Esophagus mucosa (tissue), 1 donor: ENCODE results near the gene FAM117A. TPM values are rescaled to one million over a fixed set of nuclear protein-coding genes. Genes with fewer than 3 reads are reported as not detected.
"Not testable (repeated sequence)": the region's sequence is repeated elsewhere in the genome, so short reads cannot be mapped to it uniquely, and the experiment has no call there.

Experiments used
- ATAC-seq: fragments of 200-7000 bp; cut with Tn5 transposase; one replicate; pipeline ENCODE4 v1.9.1; 2020
- total RNA-seq: library from RNA; stranded (reverse); gene quantifications from one replicate; pipeline ENCODE4 v1.2.4, GENCODE V29; 2023
- donor health status: DM: yes; HTN: yes; CAD: no.

The FAM117A gene
- total RNA-seq, 1 donor from 2014 or later, result 3.9 TPM

DNA sequence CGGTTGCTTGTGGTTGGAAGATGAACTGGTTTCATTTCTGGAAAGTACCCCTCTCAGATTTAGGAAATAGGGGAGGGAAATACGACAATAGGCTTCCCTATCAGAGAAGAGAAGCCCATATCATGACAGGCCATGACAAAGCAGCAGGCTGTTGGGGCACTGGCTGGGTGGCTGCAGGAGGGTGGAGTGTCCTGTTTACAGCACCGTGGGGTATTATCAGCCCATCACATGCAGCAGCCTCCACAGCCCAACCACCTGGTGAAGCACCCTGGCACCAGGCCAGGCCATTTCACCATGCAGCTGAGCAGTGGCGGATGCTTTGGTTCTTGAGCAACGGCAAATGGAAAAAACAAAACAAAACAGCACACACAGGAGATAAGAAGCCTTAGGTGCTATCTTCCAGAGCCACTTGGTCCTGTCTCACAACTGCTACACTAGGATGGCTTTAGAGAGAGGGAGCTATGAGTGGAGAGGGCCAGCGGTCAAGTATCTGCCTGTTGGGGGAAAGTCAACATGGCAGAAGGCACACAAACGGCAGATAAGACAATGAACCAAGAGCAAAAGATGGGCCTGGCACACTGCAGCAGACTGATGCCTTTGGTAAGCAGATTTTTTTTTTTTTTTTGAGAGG lies 24.2 kb downstream of the FAM117A start:
- peak; percentile 78 for ATAC-seq

DNA sequence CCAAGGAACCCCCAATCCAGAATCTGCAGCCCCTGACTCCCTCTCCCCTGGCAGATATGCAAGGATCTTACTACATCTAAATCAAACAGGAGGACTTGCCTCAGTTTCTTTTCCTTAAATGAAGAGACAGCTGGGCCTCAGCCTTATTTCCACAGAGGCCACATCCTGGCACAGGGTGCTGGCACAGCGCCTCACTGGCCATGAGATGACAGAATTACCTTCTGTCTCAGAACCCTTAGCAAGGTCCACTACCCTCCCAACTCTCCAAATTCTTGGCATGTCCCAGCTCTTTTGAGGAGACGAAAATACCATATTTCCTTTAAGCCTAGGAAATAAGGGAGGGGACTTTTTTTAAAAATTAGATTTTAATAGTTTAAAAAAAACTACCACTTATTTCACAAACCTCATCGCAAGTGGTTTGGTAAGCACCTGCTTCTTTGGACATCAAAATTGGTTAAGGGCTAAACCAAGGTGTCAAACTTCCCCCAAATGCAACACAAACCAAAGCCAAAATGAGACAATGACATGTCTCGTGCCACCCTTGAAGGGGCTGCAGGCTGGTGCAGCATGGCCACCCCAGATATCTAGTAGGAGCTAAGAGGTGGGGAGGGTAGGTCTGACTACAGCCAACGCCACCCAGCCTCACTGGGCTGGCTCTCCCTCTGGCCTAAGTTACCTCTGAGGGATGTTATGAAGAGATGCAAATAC lies 25.3 kb downstream of the FAM117A start:
- no peak for ATAC-seq

GRCh38 chr17:49734515-49735490 lies 29.1 kb downstream of the FAM117A start:
- ATAC-seq, result no peak

GRCh38 chr17:49731435-49731831 lies 32.5 kb downstream of the FAM117A start:
- no peak for ATAC-seq

DNA sequence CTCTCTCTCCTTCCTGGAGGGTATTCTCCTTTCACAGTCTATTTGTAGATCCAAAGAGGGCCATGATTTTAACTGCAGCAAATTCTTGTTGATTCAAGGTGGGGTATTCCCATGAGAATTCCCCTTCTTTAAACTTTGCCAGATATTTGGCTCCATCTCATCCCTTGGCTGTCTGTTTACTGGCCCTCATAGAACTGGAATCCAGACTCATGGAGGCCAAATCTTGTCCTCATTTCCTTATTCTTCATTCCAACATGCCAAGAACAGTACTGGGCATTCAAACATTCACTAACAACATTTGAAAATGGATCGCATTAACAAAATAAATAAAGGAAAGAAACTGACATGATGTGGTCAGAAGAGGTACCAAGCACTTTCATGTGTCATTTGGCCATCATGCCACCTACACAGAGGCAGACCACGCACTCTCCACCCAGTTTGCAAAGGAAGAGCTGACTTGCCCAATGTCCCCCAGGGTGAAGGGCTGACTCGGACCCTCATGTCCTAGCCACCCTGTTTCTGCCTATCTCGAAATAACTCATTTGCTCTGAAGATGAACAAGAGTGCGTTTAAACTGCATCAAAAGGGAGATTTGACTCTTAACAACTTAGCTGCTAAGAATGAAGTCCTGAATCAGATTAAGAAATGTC lies 33.0 kb downstream of the FAM117A start:
- no peak for ATAC-seq

GRCh38 chr17:49730078-49730784 lies 33.7 kb downstream of the FAM117A start:
- ATAC-seq, result peak; percentile 17

- ATAC-seq, result no peak
Observed at GRCh38 chr17:49729069-49729468, 34.9 kb downstream of the FAM117A start.

DNA sequence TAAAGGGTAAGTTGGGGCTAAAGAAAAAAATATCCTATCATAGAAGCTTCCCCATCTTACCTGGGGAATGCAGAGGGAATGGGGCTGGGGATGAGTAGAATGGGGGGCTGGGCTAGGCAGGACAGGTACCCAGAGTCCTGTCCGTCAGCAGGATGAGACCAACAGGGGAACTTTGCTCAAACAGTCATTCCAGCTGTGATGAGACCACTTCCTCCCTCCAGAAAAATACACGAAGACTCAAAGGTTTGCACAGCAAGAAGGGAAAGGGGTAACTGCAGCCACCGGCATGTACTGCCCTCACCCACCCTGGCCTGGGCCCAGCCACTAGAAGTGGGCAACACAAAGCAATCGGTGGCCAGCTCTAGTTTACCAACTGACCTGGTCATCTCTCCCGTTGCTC lies 35.5 kb downstream of the FAM117A start:
- no peak for ATAC-seq

DNA sequence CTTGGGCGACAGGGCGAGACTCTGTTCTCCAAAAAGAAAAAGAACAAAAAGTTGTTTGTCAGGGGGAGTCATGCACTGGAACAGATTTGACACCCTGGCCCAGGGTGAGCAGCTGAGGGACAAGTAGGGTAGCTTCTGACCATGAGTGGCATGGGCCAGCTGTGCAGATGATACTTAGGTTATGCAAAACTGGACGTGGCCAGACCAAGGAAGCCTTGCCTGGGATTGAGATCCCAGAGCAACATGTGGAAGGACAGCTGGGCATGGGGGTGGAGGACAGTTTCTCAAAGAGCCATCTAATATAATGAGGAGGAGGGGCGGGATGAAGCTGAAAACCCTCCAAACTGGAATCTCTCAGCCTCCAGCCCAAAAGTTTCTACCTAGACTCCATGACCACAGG lies 36.6 kb downstream of the FAM117A start:
- no peak for ATAC-seq

- no peak for ATAC-seq
Observed at GRCh38 chr17:49725452-49726130, 38.3 kb downstream of the FAM117A start.

GRCh38 chr17:49724552-49724951 lies 39.4 kb downstream of the FAM117A start:
- not testable (repeated sequence) for ATAC-seq

GRCh38 chr17:49723423-49723822 lies 40.5 kb downstream of the FAM117A start:
- no peak for ATAC-seq

- ATAC-seq, result no peak
Observed at GRCh38 chr17:49722066-49722465, 41.9 kb downstream of the FAM117A start.

DNA sequence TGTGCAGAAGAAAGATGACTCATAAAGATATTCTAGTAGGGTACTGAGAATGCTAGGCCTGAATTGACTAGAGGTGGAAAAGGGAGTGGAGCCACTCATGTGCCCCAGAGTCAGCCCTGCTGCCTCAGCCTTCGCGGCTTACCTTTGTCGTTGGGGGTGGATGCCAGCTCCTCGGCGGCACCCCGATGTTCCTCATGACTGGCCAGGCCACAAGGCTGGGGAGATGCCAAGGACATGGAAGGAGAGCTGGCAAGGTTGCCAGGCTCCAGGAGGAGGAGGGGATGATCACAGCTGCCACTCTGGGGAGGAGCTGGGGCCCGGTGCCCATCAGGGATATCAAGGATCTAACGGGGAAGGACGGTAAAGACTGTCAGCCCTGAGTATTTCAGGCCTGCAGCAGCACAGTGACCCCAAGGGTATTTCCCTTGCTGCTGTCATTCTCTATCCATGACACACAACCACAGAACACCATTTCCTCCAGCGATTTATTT lies 46.5 kb downstream of the FAM117A start:
- ATAC-seq, result no peak

GRCh38 chr17:49716668-49717364 lies 47.1 kb downstream of the FAM117A start:
- no peak for ATAC-seq

DNA sequence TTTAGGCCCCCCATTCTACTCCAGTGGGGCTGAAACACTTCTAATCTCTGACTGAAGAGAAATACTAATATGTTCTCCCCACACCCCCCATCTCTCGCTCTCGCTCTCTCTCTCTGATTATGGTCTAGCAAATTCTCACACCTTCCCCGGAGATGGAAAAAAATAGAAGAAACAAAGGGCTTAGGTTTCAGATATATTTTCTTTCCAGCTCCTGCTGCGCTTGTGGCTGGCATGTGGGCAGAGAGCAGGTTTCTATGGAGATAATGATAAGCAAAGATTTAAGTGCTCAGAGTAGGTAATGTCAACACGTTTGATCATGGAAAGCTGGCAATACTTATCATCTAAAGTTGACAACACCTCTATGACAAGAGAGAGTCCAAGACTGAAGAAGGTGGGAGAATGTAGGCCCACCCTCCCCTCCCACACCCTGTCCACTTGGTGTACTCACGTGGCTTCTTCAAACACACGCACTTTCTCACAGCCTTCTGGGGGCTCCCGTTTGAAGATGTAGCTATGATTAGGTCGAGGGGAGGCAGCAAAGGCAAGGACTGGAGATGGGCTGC lies 48.1 kb downstream of the FAM117A start:
- no peak for ATAC-seq

GRCh38 chr17:49715216-49715615 lies 48.7 kb downstream of the FAM117A start:
- no peak for ATAC-seq

DNA sequence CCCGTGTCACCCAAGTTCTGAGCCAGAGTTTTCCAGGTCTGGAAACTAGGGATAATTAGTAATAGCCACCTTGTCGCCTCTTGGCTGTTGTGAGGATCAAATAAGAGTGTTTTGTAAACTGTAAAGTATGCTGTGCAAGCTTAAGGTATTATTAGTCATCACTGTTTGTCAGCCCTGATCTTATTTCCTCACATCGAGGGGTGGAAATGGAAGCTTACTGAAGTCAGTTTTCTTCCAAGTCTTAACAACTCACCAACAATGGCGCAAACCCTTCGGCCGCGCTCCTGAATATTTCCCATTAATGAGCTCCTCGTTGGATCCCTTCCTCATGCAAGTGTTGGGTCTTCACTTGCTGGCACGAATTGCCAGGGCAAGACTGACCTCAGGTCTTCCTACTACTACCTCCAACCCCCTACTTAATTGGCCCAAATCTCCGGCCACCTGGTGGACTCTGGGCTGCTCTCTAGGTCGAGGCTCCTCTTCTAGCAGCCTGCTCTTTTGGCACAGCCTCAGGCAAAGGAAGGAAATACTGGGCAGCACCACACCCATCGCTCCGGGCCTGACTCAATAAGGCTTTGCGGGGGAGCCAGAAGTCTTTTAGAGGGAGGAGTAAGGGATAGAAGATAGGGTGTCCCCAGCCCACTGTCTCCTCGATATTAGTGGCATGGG lies 55.3 kb downstream of the FAM117A start:
- peak; percentile 19 for ATAC-seq
